Measurements from ENCODE around the gene VIPR2.
"Not testable (repeated sequence)": the region's sequence is repeated elsewhere in the genome, so short reads cannot be mapped to it uniquely, and the experiment has no call there.

Gene VIPR2

DNA sequence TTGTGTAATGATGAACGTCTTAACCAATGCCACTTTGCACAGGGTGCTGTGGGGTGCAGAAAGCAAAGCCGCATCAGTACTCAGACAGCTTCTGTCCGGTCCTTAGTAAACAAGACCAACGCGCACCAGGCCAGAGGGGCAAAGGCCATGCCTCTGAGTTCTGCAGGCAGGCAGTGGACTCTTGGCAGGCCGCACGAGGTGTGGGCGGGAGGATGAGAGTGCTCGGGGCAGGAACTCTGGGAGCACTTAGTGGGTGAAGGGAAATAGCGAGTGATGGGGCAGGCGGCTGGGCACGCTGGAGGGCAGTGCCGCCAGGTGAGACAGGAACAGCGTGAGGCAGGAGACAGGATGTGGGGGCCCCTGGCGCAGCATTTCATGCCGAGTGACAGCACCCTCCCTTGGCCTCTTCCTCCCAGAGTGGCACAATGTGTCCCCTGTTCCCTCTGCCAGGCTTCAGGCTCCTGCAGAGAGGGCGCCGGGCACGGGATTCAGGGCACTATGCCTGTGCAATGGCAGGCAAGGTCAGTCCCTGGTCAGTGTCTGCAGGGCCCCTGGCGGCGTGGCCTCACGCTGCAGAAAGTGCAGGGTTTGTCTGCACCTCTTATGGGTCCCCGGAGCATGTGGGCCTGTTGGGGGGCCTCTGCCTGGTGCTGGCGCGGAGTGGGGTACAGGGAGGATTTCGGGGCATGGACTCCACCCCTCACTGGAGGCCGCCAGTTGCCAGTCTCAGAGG is 60.4 kb downstream of the VIPR2 start:
- no peak for DNase-seq

GRCh38 chr7:159083698-159084068 is 61.0 kb downstream of the VIPR2 start:
- no peak for DNase-seq

GRCh38 chr7:159083001-159083697 is 61.5 kb downstream of the VIPR2 start:
- DNase-seq, result no peak

- not testable (repeated sequence) for DNase-seq
These were observed 62.6 kb downstream of the VIPR2 start for GRCh38 chr7:159082075-159082474.

DNA sequence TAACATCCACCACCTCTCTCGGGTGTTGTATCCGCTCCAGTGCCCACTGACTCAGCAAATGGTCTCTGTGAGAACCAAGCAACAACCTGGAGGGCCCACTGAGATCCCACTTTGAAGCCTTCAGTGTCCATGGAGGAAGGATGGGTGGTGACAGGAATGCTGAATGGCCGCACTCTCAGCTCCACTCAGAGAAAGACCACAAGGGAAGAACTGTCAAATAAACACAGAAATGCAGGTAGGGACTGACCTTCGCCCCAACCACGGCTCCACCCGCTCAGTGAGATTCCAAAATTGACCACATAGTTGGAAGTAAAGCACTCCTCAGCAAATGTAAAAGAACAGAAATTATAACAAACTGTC is 65.8 kb downstream of the VIPR2 start:
- DNase-seq, result no peak

- DNase-seq, result no peak
These were observed 66.3 kb downstream of the VIPR2 start for GRCh38 chr7:159078193-159078910.

GRCh38 chr7:159076333-159076732 is 68.3 kb downstream of the VIPR2 start:
- DNase-seq, result no peak

GRCh38 chr7:159075563-159076238 is 69.0 kb downstream of the VIPR2 start:
- no peak for DNase-seq

DNA sequence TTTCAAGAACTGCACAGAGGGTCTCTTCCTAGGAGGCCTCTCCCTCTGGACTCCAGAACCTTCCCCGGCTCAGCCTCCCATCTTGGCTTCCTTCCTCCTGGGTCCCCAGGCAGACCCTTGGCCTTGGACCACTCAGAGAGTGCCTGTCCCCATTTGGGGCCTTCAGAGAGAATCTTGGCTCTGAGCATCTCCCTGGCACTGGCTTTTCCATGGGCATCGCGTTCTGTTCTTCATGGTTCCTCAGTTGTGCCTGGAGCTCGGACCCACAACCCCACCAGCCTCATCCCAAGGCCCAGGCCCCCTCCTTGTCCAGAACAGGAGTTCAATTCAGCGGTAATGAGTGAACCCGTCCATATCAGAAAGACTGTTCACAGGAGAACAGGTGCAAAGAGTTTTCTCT is 73.4 kb downstream of the VIPR2 start:
- no peak for DNase-seq

- DNase-seq, result no peak
These were observed 74.1 kb downstream of the VIPR2 start for GRCh38 chr7:159070431-159071148.

DNA sequence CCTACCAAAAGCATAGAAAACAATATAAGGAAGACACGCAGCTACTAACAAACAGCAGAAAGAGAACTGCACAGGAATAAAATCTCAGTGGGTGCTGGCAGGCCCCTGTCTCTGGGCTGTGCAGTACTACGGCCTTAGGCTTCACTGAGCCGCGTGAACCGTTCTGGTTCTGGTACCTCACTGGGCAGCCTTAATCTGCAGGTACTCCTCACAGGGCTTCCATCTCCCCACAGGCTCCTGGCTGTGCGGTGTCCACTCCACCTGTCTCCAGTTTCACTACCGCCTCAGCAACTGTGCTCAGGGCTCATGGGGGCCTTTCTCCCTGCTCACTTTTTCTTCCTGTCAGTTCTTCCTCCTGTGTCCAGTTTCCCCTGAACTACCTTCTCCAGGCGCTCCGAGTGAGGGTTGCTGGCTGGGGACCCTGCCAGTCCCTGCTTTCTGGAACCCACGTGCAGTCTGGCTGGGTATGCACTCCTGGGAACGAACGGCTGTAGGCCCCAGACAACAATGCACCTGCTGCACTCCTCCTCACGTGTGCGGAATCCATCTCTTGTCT is 75.7 kb downstream of the VIPR2 start:
- no peak for DNase-seq

- no peak for DNase-seq
These were observed 76.2 kb downstream of the VIPR2 start for GRCh38 chr7:159068488-159068811.

- no peak for DNase-seq
These were observed 76.8 kb downstream of the VIPR2 start for GRCh38 chr7:159067576-159068487.

DNA sequence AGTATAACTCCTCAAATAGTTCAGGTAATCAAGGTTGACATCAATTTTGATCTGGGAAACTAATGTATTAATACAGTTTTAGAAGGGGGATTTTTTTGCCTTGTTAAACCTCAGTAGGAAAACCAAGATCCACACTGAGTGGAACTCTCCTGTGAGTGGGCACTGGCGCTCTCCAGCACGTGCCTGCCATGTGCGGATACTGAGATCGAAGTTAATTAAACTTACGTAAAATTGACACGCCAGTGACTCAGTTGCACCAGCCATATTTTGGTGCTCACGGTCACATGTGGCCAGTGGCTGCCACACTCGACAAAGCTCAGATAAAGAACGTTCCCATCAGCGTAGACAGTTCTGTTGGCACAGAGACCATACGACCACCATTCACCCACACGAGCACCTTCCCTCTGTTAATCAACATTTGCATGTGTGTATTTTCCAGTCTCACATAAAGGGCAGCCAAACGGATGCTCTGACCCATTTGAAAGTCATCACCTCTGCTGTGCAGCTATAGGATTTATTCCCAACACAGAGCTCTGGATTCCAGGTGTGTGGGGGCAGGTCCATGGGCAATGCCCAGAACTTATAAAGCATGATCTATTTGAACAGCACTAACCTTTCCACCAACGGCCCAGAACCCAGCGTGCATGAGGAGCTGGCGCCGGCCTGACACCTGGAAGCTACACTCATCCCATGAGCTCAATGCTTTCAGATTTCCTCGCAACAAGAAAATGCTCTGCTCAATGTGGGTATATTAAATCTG is 77.7 kb downstream of the VIPR2 start:
- no peak for DNase-seq

DNA sequence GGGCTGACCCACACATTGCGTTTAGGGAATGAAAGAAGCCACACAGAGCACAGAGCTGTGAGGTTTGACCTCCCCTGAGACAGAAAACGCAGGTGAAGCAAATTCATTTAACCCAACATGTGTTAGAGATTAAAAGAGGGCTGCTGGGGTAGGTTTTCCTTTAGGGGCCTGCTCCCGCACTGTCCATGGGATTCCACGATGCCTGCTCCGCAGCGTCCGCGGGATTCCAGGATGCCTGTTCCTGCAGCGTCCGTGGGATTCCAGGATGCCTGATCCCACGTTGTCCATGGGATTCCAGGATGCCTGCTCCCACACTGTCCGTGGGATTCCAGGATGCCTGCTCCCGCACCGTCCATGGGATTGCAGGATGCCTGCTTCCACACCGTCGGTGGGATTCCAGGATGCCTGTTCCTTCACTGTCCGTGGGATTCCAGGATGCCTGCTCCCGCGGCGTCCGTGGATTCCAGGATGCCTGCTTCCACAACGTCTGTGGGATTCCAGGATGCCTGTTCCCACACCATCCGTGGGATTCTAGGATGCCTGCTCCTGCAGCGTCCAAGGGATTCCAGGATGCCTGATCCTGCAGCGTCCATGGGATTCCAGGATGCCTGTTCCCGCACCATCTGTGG is 78.7 kb downstream of the VIPR2 start:
- no peak for DNase-seq

- DNase-seq, result no peak
These were observed 79.7 kb downstream of the VIPR2 start for GRCh38 chr7:159064816-159065510.

- DNase-seq, result no peak
These were observed 80.4 kb downstream of the VIPR2 start for GRCh38 chr7:159064121-159064815.

GRCh38 chr7:159063046-159063840 is 81.4 kb downstream of the VIPR2 start:
- no peak for DNase-seq
